HG03520 (cell line): Measurements from ENCODE around the gene KCNK13.

Experiments used
- ATAC-seq: cut with Tn5 transposase; IDR thresholded peaks from one replicate; pipeline ENCODE4 v1.9.1; 2021; ENCODE audit warnings: mild to moderate bottlenecking, moderate library complexity; ENCODE audit not compliant: unreplicated experiment

Gene KCNK13

DNA sequence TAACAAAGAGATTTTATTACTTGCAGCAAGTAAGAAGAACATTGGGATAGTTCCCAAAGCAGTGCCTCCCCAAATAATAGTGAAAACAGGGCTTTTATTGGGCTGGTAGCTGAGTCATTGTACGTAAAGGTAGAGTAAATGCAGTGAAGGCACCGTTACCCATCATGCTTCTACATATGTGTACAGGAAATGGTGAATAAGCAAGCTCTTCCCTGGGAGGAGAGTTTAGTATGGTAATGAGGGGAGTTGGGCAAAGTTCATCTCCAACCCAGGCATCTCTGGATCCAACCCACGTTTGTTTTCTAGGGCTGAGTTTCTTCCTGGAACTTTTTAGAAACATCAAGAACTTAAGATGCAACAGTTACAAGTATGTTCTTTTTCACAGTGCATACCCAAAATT lies 56.2 kb downstream of the KCNK13 start:
- ATAC-seq = no peak

DNA sequence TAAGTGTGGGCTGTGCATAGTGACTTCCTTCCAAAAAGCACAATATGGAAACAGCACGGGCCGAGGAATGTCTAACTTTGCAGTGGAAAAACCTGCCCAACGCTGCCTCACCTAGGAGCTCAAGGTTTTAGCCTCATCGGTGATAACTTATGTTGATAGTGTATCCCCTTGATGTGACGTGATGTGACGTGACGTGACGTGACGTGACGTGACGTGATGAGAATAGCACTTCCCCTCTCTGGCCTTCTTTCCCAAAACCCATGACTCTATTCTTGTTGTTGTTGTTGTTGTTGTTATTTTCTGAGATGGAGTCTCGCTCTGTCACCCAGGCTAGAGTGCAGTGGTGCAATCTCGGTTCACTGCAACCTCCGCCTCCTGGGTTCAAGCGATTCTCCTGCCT lies 64.5 kb downstream of the KCNK13 start:
- ATAC-seq = no peak

DNA sequence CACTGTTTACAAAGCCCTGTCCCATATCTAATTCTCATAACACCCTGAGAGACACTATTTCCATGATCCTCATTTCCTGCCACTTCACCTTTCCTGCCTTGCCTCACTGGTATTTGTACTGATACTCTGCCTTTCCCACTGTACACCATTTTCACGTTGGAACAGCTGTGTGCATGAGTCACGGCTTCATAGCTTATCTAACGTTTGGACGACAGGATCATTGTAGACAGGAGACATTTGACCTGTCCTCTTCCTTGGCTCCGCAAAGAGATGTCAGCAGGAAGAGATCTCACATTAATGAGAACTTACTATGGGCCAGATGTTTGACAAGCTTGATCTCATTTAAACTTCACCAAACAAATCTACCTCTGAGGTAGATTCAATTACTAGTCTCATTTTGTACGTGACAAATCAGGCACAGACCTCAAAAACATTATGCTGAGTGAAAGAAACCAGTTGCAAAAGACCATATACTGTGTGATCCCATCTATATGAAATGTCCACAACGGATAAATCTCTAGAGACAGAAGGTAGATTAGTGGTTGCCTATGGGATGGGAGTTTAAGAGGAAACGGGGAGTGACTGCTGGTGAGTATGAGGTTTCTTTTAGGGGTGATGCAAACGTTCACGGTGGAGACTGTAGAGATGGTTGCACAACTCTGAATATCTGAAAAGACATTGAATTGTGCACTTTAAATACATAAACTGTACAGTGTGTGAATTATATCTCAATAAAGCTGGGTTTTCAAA lies 71.2 kb downstream of the KCNK13 start:
- no peak for ATAC-seq

DNA sequence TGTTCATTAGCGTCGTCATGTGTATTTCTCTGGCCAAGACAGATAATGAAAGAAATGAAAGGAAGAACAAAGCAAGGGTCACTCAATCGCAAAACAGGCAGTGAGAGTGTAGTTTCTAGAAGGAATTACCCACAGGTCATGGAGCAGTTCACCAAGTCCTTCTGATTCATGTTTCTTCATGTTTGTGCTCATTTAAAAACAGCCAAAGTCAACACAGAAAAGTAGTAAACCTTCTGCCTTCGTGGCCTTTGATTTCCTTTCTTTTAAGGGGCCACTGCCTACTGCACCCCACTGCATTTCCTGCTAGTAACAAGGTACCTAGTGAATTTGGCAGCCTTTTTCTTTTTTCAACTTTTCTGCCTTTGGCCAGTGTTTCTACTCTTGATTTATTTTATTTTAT lies 75.1 kb downstream of the KCNK13 start:
- no peak for ATAC-seq

DNA sequence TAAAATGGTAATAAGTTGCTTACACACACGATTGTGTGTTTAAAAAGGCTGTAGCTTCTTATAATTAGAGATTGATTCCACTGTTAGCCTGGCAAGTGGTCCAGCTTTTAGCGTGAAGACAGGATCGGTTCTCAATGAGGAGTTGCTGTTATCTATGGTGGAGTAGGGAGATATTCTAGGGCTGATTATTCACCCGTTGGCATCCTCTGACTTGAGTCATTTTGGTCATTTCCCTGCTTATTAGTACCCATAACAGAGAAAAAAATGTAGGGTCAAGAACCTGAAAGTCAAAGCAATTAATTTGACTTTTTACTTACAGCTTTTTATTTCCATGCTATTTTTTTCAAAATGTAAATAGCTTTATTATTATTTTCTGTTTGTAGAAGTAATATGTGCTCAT lies 76.0 kb downstream of the KCNK13 start:
- ATAC-seq = no peak

DNA sequence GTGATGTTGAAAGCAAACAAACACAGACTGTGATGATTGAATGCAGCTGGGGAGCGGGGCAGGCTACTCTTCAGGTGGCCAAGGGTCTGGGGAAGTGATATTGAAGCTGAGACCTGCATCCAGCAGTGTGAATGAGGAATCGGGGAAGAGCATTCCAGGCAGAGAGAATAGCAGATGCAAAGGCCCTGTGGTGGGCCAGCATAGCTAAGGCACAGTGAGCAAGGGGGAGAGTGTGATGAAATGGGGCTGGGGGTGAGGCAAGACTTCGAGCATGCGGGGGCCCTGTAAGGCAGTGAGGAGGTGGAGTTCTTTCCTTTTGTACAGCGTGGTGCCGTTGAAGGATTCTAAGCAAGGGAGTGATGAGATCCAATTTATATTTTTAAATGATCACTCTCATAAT lies 77.4 kb downstream of the KCNK13 start:
- ATAC-seq = no peak

DNA sequence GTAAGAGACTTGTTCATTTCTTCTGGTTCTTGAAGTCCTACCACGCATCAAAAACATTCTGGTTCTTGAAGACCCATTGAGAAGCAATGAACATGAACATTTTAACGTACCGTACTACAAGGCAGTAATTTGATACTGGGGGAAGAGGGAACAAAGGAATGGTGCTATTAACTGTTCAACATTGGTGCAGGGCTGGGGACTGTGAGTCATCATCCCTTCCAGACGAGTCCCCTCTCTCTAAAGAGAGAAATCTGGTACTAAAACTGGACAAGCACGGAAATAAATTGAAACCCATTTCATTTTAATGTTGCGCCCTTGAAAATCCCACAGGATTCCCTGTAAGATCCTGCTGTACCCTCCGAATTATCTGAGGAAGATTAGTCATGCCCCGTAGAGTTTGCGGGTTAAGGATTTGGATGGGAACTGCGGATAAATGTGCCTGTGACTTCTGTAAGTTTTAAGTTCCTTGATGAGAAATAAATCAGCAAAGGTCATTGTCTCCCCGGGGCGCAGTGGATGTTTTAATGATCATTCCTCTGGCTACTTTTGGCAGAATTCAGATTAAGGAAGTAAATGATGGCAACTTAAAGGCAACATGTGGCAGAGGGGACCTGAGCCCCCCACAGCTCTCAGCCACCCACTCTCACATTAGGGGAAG lies 78.6 kb downstream of the KCNK13 start:
- ATAC-seq = no peak

DNA sequence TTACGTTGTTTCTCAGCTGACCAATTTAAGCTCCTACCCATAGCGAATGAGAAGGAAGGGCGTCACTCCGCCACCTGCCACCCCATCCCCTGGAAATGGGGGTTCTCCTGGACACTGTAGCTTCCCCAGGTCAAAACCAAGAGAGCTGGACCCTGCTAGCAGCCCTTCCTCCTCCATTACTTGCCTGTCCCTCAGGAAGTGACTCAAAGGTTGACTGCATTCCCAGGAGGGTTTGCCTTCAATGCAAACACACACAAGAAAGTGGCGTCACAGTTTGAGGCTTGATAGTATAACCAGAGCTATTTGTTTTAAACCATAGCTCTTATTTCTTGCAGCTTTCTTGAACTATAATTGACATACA lies 79.1 kb downstream of the KCNK13 start:
- ATAC-seq = no peak

DNA sequence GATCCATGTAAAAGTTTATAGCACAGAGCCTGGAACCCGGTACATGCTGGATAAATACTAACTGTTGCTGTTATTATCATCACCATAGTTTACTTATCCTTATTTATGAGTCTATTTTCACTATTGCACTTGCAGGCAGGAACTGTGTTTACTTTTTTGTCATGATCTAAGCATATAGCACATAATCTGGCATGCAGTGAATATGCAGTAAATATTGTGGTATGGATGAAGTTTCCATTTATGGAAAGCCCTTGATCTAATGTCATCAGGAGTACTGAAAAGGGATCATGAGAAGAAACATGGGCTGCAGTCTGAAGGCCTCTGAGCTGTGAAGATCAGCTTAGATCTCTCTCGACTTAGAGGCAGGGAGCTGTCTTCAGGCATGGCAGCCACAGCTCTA lies 91.6 kb downstream of the KCNK13 start:
- ATAC-seq = no peak

DNA sequence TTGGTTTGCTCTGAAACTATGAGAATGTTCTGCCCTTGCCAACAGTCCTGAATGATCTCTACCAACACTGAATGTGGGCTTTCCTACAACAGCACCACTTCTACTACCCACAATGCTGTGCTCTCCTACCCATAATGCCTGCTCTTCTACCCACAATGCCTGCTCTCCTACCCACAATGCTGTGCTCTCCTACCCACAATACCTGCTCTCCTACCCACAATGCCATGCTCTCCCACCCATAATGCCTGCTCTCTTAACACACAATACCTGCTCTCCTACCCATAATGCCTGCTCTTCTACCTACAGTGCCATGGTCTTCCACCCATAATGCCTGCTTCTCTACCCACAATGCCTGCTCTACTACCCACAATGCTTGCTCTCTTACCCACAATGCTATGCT lies 92.3 kb downstream of the KCNK13 start:
- ATAC-seq = no peak

DNA sequence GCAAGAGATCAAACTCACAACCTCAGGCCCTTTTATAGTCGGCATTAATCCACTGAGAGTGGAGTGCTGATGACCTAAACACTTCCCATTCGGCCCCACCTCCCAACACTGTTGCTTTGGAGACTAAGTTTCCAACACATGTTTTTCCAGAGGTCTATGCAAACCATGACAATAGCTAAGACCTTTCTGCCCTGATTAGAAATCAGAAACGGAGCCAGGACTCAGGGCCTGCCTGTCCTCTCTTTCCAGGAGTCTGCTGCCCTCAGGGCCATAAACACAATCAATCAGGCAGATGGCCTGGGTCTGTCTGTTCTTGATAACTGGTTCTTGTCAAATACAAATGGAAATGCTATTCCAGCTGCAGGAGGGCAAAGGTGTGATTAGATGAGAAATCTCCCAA lies 97.4 kb downstream of the KCNK13 start:
- no peak for ATAC-seq

DNA sequence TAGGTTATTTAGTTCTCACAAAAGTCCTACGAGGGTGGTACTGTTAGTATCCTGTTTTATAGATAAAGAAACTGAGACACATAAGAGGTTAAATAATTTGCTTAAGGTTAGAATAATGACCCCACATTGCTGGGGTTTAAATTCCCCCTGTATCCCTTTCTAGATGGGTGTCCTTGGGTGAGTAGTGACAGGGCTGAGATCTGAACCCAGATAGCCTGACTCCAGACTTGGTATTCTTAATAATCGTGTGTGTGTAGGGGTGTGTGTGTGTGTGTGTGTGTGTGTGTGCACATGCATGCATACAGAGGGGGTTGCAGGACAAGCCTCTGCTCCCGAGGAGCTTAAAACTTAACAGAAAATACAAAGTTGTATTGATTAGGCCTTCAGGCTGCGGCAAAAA lies 97.9 kb downstream of the KCNK13 start:
- no peak for ATAC-seq

DNA sequence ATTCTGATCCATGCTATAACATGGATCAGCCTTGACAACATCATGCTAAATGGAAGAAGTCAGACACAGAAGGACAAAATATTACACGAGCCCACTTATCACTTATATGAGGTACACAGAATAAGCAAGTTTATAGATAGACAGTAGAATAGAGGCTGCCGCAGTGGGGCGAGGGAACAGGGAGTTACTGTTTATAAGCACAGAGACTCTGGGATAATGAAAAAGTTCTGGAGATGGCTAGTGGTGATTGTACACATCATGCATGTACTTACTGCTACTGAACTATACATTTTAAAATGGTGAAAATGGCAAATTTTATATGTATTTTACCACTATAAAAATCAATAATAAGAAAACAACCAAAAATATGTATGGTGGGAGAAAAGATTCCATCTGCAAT lies 99.3 kb downstream of the KCNK13 start:
- no peak for ATAC-seq

DNA sequence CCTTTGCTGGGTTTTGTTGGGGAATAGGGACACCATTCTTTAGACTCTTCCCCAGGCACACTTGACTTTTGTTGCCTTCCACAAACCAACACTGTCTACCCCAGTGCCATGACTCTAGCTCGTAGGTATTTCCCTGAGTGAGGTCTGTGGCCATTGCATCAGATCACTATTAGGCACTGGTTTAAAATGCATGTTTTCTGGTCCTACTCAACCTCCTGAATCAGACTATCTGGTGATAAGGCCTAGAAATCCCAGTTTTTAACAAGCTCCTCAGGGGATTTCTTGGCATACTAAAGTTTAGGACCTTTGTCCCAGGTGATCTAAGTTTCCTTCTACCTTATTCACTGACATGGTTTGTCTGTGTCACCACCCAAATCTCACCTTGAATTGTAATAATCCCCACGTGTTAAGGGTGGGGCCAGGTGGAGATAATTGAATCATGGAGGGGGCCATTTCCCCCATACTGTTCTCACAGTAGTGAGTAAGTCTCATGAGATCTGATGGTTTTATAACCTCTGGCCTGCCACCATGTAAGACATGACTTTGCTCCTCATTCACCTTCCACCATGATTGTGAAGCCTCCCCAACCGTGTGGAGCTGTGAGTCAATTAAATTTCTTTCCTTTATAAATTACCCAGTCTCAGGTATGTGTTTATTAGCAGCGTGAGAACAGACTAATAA lies 106.8 kb downstream of the KCNK13 start:
- no peak for ATAC-seq

DNA sequence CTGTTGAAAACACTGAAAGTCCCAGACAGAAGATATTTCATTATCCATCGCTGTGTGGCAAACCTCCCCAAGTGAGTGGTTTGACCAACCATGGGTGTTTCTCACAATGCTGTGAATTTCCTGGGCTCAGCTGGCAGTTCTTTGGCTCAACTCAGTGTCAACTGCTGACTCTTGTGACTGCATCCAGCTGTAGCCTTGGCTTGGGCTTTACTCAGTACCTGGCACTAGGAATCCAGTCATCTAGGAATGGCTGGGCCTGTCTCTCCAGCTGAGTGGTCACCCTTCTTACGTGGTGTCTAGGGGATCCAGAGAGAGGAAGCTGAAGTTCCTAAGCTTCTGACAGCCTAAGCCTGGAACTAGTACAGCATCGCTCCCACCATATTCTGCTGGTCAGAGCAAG lies 113.8 kb downstream of the KCNK13 start:
- ATAC-seq = no peak

DNA sequence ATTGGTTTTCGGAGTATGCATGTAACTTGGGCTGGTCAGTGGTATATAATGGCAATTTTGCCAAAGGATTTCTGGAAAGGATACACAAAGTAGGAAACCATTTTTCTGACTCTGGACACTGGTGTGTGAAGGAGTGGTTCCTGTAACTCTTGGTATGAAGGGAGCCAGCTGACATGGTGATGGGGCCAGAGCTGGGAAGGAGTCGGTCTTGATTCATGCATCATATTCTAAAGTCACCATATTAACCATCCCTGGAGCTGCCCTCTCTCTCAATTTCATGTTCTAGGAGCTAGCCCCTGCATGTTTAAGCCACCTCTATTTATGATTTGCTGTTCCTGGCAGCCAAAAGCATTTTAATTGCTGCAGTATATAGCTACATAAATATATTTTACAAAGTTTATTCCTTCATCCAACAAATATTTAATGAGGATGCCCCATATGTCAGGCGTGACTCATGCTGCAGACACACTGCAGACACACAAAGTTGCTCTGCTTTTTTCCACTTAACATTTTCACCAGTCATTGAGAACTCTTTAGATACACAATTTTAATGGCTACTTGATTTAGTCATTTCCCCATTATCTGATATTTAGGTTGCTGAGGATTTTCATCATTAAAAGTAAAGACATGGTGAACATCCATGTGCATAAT lies 115.9 kb downstream of the KCNK13 start:
- no peak for ATAC-seq

DNA sequence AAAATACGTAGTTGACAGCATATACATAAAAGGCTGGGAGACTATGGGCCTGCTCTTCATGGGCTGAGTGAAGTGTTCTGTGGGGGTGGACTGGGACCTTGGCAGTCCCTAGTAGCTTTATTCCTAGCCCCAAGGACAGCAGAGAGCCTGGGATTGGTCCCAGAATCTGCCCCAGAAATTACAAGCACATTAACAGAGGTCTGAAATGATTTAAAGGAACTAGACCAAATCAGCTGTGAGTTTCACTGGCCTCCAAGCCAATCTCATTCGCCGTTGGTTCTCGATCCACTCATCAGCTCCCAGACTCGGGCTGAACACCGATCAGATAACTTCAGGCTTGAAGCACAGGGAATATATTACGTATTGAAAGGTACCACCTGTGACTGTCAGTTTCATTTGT lies 117.6 kb downstream of the KCNK13 start:
- no peak for ATAC-seq

DNA sequence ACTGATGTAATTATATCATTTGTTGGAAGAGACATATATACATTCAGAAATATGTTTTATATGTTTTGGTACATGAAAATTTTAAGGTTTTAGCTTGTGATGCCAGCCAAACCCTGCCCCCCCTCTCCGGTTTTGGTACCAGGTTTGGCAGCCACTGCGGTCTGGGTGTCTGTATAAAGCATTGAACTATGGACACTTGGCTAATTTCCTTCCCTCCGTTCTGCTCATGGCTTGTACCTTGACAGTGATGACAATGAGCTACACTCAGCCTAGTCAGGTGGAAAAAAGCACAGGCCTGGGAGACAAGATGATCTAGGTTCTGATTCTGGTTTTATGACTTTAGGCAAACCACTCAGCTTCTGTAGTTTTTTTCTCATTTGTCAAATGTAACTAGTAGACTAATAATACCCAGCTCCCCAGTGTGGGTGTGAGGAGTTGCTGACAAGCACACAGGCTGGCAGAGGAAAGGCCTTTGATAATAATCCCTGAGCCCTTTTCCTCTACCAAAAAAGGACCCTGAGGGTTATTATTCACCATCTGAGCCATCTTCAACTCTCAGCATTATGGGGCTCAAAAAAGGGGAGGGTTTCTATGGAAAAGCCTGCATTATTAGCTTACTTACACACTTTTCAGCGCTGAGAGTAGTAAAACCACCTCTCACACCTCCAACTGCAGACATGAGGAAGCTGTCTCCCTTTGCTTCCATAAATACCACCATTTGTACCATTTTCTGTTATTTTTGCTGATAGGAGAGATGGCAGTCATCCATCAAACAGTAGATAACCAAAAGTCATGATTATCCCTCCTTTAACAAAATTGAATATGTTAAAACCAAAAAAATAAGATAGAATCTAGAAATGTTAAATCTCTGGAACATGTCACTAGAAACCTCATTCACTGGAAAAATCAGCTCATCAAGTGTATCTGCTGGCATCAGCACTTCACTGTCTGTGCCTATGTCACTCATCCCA lies 118.3 kb downstream of the KCNK13 start:
- ATAC-seq = no peak

DNA sequence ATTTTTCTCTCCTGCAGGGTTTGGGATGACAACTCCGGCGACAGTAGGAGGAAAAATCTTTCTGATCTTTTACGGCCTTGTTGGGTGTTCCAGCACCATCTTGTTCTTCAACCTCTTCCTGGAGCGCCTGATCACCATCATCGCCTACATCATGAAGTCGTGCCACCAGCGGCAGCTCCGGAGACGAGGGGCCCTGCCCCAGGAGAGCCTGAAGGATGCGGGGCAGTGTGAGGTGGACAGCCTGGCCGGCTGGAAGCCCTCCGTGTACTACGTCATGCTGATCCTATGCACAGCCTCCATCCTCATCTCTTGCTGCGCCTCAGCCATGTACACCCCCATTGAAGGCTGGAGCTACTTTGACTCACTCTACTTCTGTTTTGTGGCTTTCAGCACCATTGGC lies 122.3 kb downstream of the KCNK13 start:
- ATAC-seq = no peak

DNA sequence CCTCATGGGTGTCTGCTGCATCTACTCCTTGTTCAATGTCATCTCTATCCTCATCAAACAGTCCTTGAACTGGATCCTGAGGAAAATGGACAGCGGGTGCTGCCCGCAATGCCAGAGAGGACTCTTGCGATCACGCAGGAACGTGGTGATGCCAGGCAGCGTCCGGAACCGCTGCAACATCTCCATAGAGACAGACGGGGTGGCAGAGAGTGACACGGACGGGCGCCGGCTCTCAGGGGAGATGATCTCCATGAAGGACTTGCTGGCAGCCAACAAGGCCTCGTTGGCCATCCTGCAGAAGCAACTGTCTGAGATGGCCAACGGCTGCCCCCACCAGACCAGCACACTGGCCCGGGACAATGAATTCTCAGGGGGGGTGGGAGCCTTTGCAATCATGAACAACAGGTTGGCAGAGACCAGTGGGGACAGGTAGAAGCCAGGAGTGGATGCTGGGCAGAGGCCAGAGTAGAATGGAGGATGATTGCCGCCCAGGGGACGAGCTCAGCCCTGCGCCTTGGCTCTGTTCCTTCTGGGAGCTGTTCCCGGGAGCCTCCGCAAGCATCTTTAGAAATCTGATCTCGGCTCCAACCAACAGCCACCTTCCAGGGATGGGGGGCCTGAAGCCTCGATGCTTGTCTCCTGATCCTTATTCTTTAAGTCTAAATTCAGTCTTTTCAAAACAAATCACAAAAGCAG lies 122.9 kb downstream of the KCNK13 start:
- ATAC-seq = no peak
